ENCODE data around the gene CDH18.

Gene CDH18

DNA sequence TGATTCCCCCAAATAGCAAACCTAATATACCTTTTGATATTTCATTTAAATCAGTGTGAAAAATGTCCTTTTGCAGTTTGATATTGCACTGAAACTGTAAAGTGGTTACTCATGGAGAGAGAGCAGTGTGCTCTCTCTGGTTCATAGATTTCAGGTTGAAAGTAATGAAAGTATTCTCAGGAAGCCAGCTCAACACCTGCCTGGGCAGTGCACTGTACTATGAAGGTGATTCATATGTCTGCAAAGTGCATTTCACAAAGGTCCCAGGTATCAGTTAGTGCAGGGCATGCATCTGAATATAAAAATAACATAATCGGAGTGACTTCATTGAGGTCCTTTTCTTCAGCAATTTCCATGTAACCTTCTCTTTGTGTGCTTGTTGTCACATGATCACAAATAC lies 274.3 kb downstream of the CDH18 start:
- H3K4me3 ChIP-seq = no peak overlapping the region
- DNase-seq (ENCODE audit: low spot score) = no peak
- H3K27ac ChIP-seq = no peak overlapping the region
- TF ChIP-seq, protein P1, sequence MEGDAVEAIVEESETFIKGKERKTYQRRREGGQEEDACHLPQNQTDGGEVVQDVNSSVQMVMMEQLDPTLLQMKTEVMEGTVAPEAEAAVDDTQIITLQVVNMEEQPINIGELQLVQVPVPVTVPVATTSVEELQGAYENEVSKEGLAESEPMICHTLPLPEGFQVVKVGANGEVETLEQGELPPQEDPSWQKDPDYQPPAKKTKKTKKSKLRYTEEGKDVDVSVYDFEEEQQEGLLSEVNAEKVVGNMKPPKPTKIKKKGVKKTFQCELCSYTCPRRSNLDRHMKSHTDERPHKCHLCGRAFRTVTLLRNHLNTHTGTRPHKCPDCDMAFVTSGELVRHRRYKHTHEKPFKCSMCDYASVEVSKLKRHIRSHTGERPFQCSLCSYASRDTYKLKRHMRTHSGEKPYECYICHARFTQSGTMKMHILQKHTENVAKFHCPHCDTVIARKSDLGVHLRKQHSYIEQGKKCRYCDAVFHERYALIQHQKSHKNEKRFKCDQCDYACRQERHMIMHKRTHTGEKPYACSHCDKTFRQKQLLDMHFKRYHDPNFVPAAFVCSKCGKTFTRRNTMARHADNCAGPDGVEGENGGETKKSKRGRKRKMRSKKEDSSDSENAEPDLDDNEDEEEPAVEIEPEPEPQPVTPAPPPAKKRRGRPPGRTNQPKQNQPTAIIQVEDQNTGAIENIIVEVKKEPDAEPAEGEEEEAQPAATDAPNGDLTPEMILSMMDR (IDR thresholded peaks at IDR 0.05) = no peak

DNA sequence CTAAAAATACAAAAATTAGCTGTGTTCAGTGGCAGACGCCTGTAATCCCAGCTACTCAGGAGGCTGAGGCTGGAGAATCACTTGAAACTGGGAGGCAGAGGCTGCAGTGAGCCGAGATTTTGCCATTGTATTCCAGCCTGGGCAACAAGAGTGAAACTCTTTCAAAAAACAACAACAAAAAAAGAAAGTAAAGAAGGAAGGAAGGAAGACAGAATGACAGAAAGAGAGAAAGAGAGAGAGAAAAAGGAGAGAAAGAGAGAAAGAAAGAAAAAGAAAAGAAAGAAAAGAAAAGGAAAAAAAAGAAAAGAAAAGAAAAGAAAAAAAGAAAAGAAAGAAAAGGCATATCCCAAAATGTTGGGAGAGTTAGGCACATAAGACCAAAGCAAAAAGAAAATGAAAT lies 278.6 kb downstream of the CDH18 start:
- Histone ChIP-seq H3K4me3 (no peak overlapping the region), H3K27ac (no peak overlapping the region)
- no peak for DNase-seq (ENCODE audit: low spot score)
- TF ChIP-seq, protein P1 (IDR thresholded peaks at IDR 0.05) = no peak

DNA sequence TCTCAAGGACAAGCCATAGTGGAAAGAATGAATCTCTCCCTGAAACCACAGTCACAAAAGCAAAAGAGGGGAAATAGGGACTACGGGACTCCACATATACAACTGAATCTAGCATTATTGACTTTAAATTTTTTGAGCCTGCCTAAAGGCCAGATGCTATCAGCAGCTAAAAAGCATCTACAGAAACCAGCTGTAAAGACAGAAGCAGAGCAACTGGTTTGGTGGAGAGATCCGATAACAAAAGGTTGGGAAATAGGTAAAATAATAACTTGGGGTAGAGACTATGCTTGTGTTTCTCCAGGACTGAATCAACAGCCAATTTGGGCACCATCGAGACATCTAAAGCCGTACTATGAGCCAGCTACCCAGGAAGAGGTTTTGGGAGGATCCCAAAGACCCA lies 281.2 kb downstream of the CDH18 start:
- TF ChIP-seq, protein P1 (IDR thresholded peaks at IDR 0.05) = no peak
- no peak overlapping the region for H3K4me3 ChIP-seq
- no peak for DNase-seq (ENCODE audit: low spot score)
- no peak overlapping the region for H3K27ac ChIP-seq

DNA sequence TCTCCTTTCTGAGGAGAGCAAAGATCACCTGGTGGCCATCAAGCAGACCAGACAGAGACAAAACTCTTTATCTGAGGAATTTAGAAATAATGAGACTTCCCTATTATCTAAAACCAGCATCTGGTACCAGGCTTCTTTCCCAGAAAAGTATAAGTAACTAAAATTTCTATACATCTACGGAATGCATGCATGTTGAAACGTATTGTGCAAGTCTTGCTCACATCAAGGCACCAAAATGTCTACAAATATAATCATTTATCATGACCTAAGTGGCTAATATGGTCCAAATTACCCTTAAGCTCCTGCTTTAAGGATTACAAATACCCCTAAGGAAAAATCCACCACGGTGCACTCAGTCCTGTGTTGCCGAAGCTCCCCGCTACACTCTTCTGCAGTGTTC lies 286.3 kb downstream of the CDH18 start:
- no peak overlapping the region for H3K27ac ChIP-seq
- TF ChIP-seq, protein P1 (IDR thresholded peaks at IDR 0.05) = no peak
- DNase-seq (ENCODE audit: low spot score) = no peak
- no peak overlapping the region for H3K4me3 ChIP-seq

DNA sequence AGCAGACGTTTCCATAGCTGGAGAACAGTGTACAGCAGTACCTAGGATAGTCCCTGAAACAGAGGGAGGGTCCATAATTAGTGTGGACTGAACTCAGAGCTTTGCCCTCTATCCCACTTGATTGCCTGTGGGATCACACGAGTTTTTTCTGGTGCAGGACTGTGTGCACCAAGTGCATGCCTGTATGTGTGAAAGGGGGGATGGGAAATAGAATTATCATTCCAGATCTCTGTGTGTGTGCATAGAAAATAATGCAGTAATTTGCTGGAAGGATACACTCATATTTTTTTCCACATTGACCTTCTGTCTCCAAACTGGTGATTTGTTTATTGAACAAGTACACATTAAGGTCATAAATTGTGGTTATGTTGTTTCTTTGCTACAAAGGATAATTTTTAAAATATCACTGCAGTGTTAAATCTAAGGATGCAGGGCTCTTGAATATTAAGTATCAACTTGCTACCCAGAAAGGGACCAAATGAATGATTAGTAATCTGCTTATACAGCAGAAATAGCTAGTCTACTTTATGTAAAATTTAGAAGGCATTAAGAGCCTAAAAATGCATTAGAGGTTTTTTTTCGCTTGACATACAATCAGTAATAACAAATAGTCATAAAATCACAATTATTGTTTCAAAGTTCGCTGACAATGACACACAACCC lies 292.9 kb downstream of the CDH18 start:
- Histone ChIP-seq H3K4me3 (no peak overlapping the region), H3K27ac (no peak overlapping the region)
- TF ChIP-seq, protein P1 (IDR thresholded peaks at IDR 0.05) = no peak
- DNase-seq (ENCODE audit: low spot score) = no peak

DNA sequence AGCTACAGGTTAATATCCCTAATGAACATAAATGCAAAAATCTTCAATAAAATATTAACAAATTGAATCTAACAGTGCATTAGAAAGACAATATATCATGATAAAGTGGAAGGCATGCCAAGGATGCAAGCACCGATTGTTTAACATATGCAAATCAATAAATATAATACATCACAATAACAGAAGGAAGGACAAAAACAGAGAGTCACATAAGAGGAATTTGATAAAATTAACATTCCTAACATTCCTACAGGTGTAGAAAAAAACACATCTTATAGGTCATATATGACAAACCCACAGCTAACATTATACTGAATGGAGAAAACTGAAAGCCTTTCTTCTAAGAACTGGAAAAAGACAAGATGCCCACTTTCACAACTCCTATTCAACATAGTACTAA lies 297.0 kb downstream of the CDH18 start:
- Histone ChIP-seq H3K4me3 (no peak overlapping the region), H3K27ac (no peak overlapping the region)
- DNase-seq (ENCODE audit: low spot score) = no peak
- TF ChIP-seq, protein P1 (IDR thresholded peaks at IDR 0.05) = no peak

DNA sequence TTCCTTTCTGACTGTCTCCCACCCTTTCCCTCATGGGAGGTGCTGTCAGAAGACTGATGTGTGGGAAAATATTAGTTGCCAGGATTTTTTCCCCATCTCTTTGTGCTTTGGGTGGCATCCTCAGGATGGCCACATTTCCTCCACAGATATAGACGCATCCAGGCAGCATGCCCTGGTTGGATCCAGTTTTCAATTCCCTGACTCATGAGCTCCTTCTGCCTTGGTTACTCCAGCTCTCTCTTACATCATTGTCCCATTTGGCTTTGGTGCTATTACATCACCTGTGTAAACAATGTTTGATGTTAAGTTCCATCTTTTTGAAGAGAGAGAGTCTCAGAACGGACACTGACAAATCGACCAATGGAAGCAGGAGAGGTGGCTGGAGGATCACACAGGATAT lies 302.5 kb downstream of the CDH18 start:
- Histone ChIP-seq H3K4me3 (no peak overlapping the region), H3K27ac (no peak overlapping the region)
- TF ChIP-seq, protein P1 (IDR thresholded peaks at IDR 0.05) = no peak
- DNase-seq (ENCODE audit: low spot score) = no peak

All from coronary artery (tissue), 2 donors.